ENCODE measurements around the gene LMF1.

The LMF1 gene

DNA sequence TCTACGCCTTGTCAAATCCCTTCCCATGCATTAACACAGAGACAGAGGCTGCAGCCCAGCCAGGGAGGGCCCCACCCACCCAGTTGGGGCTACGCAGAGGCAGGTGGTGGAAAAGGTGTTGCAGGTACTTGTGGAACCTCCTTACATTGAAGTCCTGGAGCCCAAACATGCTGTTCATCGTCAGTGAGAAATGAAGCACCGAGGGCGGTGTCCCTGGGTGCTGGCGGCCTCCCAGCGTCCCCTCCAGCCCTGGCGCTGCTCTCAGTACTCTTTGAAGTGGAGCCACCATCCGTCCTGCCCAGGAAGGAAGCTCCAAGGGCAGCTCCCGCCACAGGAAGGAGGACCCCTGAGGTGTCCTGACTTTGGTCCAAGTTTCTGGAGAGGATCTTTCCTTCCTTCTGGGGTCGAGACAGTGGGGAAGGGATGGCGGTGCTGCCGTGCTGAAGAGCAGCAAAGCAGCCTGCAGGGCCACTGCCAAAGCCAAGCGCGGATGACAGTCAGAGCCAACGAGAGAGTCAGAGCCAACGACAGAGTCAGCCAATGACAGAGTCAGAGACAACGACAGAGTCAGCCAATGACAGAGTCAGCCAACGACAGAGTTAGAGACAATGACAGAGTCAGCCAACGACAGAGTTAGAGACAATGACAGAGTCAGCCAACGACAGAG is 23.4 kb downstream of the LMF1 start:
- no peak for ATAC-seq

DNA sequence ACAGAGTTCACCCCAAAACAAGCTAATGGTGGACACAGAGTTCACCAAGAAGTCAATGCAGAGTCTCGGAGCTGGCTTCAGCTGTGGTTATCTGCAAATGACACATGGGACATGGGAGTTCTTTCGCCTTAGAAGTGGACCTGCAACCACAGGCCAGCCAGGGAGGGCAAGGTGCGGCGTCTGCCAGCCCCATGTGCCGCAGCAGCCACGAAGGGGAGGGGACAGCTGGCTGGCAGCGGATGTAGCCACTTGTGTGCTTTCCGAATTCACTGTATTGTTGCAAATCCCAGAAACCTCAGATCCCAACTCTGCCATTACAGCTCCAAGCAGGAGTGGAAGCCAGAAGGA is 24.8 kb downstream of the LMF1 start:
- ATAC-seq = no peak

- ATAC-seq = no peak
Measured at GRCh38 chr16:945271-946047, 25.3 kb downstream of the LMF1 start.

GRCh38 chr16:943971-944370 is 26.8 kb downstream of the LMF1 start:
- no peak for ATAC-seq

GRCh38 chr16:942436-943060 is 28.2 kb downstream of the LMF1 start:
- ATAC-seq = no peak

GRCh38 chr16:939941-940340 is 30.8 kb downstream of the LMF1 start:
- no peak for ATAC-seq

- no peak for ATAC-seq
Measured at GRCh38 chr16:939311-939710, 31.5 kb downstream of the LMF1 start.

GRCh38 chr16:938752-939151 is 32.0 kb downstream of the LMF1 start:
- no peak for ATAC-seq

GRCh38 chr16:938136-938535 is 32.6 kb downstream of the LMF1 start:
- no peak for ATAC-seq

- no peak for ATAC-seq
Measured at GRCh38 chr16:937723-938122, 33.1 kb downstream of the LMF1 start.

DNA sequence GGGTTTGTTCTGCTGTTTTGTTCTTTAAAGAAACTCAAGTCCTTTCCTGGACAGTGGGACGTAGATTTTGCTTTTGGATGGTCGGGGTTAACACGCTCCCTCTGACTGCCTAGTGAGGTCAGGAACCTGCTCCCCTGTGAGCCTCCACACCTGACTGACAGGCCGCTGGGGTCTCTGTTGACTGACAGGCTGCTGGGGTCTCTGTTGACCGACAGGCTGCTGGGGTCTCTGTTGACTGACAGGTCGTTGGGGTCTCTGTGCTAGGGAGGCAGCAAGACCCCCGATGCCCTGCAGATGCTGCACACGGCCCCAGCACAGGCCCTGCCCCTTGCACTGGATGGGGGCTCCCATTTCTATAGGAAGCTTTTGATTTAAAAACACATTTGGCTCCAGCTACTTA is 33.5 kb downstream of the LMF1 start:
- no peak for ATAC-seq

GRCh38 chr16:935684-936083 is 35.1 kb downstream of the LMF1 start:
- ATAC-seq = no peak

- no peak for ATAC-seq
Measured at GRCh38 chr16:934178-934577, 36.6 kb downstream of the LMF1 start.

GRCh38 chr16:933581-933980 is 37.2 kb downstream of the LMF1 start:
- no peak for ATAC-seq

DNA sequence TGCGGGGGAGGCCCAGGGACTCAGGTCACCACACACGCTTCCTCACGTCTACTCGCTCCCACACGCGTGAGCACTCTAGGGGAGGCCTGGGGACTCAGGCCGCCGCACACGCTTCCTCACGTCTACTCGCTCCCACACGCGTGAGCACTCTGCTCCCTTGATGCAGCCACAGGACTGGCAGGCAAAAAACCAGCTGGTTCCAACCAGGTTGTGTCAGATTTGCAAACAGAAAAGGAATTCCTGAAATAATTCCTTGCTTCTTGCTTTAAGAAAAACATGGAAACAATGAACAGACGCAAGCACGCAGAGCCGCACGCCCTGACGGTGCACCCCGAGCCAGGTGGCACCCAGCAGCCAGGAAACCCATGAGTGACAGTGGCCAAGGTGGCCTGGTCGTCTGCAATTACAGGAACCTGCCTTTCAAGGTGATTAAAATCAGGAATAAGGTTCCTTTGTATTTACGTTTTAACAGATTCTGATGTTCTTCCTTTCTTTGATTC is 37.9 kb downstream of the LMF1 start:
- no peak for ATAC-seq

GRCh38 chr16:931626-932500 is 38.9 kb downstream of the LMF1 start:
- ATAC-seq = no peak

GRCh38 chr16:931171-931570 is 39.6 kb downstream of the LMF1 start:
- ATAC-seq = no peak

GRCh38 chr16:930511-930910 is 40.3 kb downstream of the LMF1 start:
- ATAC-seq = no peak

DNA sequence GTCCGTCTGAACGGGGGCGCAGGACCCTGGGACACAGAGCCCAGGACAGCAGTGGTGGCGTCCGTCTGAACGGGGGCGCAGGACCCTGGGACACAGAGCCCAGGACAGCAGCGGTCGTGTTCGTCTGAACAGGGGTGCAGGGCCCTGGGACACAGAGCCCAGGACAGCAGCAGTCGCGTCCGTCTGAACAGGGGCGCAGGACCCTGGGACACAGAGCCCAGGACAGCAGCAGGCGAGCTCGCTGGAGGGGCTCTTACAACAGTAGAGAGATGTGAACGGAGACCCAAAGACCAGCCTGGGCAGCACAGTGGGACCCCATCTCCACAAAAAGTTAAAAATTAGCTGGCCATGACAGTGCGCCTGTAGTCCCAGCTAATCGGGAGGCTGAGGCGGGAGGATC is 40.7 kb downstream of the LMF1 start:
- no peak for ATAC-seq

DNA sequence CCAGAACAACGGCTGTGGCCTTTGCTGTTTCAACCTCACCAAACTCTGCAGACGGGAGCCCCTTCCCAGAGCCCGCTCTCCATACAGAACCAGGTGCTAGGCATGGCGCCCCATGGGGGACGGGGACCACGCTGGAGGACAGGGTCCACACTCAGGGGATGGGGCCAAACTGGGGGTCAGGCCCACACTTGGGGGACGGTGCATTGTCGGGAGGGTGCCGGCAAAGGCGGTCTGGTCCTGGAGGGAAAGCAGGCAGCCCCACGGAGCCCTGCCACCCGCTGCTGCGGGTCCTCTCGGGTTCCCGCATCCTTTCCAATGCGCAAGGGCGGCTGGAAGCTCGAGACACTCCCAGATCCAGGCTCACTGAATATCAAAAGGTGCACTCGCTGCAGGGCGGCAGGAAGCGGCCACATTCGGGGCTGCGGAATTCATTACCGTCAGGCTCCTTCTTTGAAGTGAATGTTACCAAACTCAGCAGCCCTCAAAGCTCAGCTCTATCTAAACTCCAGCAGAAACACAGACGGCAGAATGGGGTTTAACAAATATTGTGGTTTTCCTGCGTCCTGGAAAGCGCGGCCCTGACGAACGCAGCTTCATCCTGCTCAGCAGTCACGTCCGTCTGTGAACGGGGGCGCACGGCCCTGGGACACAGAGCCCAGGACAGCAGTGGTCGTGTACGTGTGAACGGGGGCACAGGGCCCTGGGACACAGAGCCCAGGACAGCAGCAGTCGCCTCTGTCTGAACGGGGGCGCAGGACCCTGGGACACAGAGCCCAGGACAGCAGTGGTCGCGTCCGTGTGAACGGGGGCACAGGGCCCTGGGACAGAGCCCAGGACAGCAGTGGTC is 41.3 kb downstream of the LMF1 start:
- no peak for ATAC-seq

GRCh38 chr16:928526-928925 is 42.3 kb downstream of the LMF1 start:
- ATAC-seq = no peak

GRCh38 chr16:927931-928330 is 42.9 kb downstream of the LMF1 start:
- no peak for ATAC-seq

All from activated CD4-positive, CD25-positive, alpha-beta regulatory T cell treated with anti-CD3 and anti-CD28 coated beads, Interleukin-2, amount 50 U/mL, for 24 hours (primary cell).